Measurements from ENCODE around the gene PDZK1.
"Not testable (repeated sequence)": the region's sequence is repeated elsewhere in the genome, so short reads cannot be mapped to it uniquely, and the experiment has no call there.

Gene PDZK1

DNA sequence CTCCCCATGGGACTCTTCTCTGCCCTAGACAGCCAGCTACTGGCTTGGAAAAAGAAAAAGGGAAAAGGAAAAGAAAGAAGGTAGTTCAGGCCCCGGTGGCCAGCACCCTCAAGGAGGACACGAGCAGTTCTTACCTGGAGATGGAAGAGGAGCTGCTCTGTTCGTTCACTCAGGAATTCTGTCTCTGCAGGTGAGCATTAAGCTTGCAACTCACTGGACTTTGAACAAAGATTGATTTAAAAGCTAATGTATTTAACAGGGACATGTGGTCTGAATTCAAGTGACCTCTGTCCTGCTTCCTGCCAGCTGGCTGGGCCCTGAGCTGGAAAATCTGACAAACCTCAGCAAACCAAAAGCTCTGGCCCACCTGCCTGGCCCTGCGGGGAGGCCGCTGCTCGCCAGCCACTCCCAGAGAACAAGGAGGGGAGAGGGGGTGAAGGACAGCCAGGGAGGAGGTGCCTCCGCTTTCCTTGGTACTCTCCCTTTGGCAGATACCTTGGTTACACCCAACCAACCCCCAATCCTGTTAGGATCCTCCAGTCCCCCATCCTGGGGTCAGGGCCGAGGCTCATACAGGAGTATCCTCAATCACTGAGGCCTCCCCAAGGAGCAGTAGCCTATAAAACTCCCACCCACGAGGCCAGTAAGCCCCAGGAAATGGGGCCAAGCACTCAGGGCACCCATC, at the start of gene PDZK1:
TSS of gene PDZK1 (minus strand) at position 186 of the 685 bp plus-strand sequence. CDS start 19,347 bp downstream, outside the sequence.
- DNase-seq, result no peak

GRCh38 chr1:145751491-145752037, 44.4 kb upstream of the PDZK1 start:
- DNase-seq, result no peak

GRCh38 chr1:145750426-145750825, 43.3 kb upstream of the PDZK1 start:
- no peak for DNase-seq

- no peak for DNase-seq
These were observed 40.5 kb upstream of the PDZK1 start for GRCh38 chr1:145747398-145748247.

DNA sequence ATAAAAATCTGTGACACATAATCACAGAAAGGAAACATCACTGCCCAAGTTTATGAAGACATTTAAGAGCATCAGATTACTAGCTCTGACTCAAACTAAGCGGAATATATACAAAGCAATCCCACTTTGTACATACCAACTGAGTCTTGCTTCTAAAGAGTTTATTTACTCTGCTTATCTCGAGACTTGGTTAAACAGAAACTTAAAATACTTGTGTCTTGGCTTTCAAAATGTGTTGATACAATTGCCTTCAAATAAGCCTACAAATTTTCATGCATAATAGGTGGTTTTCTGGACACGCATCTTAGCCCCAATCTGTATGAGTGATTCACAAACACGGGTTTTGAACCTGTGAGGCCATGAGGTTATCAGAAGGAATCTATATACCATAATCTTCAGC, 33.1 kb upstream of the PDZK1 start:
- no peak for DNase-seq

DNA sequence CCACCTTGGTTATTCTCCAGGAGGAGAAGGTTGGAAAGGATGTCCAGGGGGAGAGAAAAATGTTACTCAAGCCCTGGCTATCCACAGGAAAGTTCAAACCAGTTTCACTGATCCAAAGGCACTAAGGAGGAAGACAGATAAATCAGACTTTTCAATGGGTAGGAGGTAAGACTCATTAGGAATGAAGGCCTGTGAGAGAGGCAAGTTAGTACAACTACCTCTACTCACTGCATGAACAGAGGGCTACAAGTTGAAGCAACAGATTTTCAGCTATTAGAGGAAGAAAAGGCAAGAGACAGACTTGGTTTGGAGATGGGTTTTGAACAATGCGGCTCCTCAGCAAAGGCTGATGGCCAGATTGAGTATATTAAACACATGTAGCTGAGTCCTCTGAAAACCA, 29.0 kb upstream of the PDZK1 start:
- DNase-seq, result no peak

DNA sequence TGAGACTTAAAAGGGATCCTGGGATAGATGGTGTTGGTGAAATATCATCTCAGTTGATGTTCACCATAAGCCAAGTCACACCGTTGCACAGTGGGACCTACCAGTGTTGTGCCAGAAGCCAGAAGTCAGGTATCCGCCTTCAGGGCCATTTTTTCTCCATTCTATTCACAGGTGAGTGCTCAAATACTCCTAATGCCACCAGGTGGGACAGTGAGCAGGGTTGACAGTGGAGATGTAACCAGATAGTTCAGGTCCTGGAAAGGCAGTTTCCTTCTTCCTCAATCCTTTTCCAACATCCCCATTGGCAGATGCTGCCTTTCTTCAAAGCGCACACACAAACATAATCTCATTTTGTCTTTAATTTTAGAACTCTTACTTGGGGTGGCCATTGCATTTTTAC, 23.7 kb upstream of the PDZK1 start:
- no peak for DNase-seq

- no peak for DNase-seq
These were observed 23.3 kb upstream of the PDZK1 start for GRCh38 chr1:145730467-145730866.

DNA sequence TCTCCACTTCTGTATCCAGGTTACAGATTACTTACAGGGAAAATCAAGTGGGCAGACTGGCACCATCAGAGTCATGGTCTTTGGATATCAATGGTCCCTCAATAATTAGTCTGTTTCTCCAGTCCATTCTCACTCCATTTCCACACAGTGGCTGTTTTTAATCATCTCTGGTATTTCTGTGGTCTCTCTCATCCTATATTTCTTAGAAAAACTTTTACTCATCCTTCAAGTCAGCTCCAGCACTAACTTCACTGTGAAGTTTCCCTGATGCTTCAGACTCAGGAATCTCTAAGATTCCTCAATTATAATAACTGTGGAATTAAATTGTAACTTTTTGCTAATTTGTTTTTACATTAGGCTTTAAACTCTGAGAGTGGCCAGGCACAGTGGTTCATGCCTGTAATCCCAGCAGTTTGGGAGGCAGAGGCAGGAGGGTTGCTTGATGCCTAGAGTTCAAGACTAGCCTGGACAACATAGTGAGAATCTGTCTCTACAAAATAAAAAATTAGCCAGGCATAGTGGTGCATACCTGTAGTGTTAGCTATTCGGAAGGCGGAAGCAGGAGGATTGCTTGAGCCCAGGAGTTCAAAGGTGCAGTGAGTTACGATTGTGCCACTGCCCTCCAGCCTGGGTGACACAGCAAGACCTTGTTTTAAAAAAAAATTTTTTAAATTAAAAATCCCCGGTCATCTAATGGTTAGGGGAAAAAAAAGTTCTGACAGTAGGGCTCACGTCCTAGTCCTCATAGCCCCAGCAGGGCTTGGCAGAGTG, 22.7 kb upstream of the PDZK1 start:
- no peak for DNase-seq

GRCh38 chr1:145729196-145729595, 22.0 kb upstream of the PDZK1 start:
- no peak for DNase-seq

DNA sequence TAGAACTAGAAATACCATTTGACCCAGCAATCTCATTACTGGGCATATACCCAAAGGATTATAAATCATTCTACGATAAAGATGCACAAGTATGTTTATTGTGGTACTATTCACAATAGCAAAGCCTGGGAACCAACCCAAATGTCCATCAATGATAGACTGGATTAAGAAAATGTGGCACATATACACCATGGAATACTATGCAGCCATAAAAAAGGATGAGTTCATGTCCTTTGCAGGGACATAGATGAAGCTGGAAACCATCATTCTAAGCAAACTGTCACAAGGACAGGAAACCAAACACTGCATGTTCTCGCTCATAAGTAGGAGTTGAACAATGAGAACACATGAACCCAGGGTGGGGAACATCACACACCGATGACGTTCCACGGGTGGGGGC, 19.0 kb upstream of the PDZK1 start:
- DNase-seq, result not testable (repeated sequence)

- DNase-seq, result peak; percentile 10 to 65 (median 46)
These were observed 13.9 kb upstream of the PDZK1 start for GRCh38 chr1:145720878-145721671.

GRCh38 chr1:145720556-145720877, 13.3 kb upstream of the PDZK1 start:
- no peak for DNase-seq

GRCh38 chr1:145719230-145720079, 12.3 kb upstream of the PDZK1 start, which contains the start of gene CD160:
TSS of gene CD160 (plus strand) at chr1:145719499. CDS start at chr1:145728328, 8,829 bp downstream.
- no peak for DNase-seq

DNA sequence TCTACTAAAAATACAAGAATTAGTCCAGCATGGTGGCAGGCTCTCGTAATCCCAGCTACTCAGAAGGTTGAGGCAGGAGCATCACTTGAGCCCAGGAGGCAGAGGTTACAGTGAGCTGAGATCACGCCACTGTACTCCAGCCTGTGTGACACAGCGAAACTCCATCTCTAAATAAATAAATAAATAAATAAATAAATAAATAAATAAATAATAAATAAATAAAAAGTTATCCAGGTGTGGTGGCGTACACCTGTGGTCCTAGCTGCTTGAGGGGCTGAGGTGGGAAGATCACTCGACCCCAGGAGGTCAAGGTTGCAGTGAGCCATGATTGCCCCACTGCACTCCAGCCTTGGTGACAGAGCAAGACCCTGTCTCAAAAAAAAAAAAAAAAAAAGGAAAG, 11.3 kb upstream of the PDZK1 start:
- DNase-seq, result not testable (repeated sequence)

DNA sequence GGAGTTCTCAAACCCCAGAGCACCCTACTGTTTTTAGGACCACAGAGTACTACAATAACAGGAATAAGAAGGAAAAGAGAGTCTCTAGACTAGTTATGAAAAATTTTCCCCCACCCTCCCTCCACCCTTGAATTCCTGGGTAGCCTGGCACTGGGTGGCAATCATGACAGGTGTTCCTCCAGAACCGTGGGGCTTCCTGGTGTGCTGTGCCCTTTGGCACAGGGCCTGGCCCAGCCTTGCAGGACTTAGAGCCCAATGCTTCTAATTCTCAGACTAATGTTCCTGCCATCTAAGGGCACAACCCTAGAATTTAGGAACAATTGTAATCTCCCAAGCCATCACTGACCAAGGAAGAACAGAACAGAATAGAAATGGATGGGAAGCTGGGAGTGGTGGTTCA, 10.7 kb upstream of the PDZK1 start:
- no peak for DNase-seq

DNA sequence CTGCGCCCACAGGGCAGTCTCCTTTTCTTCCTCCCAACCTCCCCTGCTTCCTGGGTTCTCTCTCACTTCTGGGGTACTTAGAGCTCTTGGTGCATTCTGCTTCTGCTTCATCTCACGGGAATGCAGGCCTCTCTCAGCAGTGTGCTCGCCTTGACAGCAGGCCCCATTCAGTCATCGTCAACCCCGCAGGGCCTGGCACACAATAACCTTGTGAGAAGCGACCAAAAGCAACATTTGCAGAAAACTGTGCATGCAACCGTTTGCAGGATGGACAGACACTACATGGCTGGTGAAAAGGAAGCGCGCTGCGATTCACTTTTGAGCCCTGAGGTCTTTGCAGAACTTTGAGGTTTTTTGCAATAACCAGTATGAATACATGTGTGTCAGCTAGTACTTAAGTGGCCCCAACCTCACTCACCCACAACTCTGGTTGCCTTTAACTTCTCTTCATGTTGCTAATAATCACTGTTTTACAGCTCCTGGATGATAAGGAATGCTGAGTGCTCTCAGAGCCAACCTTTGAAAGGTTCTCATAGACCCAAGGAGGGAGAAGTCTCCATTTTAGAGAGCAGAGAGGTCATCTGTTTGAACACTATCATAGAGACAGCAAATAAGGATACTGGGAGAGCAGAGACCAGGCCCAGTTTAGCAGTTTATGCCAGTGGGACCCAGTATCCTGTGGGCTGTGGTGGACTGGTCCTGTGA, 9.6 kb upstream of the PDZK1 start:
- no peak for DNase-seq

DNA sequence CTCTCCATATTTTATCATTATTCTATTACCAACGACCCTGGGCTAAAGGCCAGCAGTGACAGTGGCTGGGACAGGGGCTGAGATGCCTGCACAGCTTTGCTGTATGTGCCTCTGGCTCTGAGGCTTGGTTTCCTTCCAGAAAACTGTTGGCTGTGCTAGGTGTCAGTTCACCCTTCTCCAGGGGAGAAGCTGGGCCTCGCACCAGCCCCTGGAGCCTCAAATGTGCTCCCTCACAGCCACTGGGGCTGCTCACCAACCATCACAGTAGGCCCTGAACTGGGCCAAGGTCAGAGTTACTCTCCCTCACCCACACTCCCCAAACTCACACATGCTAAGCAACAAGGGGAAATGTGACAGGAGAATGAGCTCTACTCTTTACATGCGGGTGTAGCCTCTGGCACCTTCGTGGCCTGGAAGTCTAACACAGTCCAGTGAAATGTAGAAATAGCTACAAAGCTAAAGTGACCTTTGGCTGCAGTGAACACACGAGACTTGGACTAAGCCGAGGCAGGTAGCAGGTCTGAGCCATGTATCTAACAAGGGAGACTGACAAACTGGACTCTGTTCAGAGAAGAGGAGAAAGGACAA, 7.5 kb upstream of the PDZK1 start:
- no peak for DNase-seq

GRCh38 chr1:145711213-145711651, 4.1 kb upstream of the PDZK1 start:
- no peak for DNase-seq
